ENCODE results near the gene TSPAN33. TPM values are rescaled to one million over a fixed set of nuclear protein-coding genes. Genes with fewer than 3 reads are reported as not detected.
"Not testable (repeated sequence)": the region's sequence is repeated elsewhere in the genome, so short reads cannot be mapped to it uniquely, and the experiment has no call there.

Gene TSPAN33
- total RNA-seq, 1 donor = 38.0 TPM

GRCh38 chr7:129205126-129205818 lies 60.8 kb downstream of the TSPAN33 start:
- H3K4me1 ChIP-seq (ENCODE audit: insufficient read depth, low read length) = no peaks in the 10 kb centered on the region
- H3K27me3 ChIP-seq (ENCODE audit: insufficient read depth, low read length) = no peaks in the 10 kb centered on the region
- H3K9me3 ChIP-seq (ENCODE audit: low read depth, low read length) = no peaks in the 10 kb centered on the region

GRCh38 chr7:129205987-129206785 lies 61.7 kb downstream of the TSPAN33 start:
- H3K4me1 ChIP-seq (ENCODE audit: insufficient read depth, low read length) = no peaks in the 10 kb centered on the region
- H3K9me3 ChIP-seq (ENCODE audit: low read depth, low read length) = no peaks in the 10 kb centered on the region
- no peaks in the 10 kb centered on the region for H3K27me3 ChIP-seq (ENCODE audit: insufficient read depth, low read length)
- no peak overlapping the region for H3K4me3 ChIP-seq (ENCODE audit: low read length)

More at GRCh38 chr7:129205126-129205818, 60.8 kb downstream of the TSPAN33 start:
- no peak overlapping the region for H3K4me3 ChIP-seq (ENCODE audit: low read length)

DNA sequence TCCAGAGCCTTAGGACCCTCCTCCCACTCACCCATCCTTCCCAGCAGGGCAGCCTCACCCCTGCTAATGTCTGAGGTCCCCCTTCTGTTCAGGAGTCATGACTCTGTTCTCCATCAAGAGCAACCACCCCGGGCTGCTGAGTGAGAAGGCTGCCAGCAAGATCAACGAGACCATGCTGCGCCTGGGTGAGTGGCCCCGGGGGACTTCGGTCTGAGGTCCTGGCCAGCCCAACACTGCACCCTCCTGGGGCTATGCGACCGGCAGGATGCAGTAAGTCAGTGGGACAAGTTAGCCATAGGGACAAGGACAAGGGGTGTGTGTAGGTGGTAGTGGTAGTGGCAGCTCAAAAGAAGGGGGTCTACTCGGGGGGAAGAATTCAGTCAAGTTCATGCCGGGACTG lies 64.2 kb downstream of the TSPAN33 start:
- Histone ChIP-seq H3K4me3 (ENCODE audit: low read length) (no peak overlapping the region), H3K4me1 (ENCODE audit: insufficient read depth, low read length) (no peaks in the 10 kb centered on the region), H3K27me3 (ENCODE audit: insufficient read depth, low read length) (no peaks in the 10 kb centered on the region), H3K9me3 (ENCODE audit: low read depth, low read length) (no peaks in the 10 kb centered on the region)

DNA sequence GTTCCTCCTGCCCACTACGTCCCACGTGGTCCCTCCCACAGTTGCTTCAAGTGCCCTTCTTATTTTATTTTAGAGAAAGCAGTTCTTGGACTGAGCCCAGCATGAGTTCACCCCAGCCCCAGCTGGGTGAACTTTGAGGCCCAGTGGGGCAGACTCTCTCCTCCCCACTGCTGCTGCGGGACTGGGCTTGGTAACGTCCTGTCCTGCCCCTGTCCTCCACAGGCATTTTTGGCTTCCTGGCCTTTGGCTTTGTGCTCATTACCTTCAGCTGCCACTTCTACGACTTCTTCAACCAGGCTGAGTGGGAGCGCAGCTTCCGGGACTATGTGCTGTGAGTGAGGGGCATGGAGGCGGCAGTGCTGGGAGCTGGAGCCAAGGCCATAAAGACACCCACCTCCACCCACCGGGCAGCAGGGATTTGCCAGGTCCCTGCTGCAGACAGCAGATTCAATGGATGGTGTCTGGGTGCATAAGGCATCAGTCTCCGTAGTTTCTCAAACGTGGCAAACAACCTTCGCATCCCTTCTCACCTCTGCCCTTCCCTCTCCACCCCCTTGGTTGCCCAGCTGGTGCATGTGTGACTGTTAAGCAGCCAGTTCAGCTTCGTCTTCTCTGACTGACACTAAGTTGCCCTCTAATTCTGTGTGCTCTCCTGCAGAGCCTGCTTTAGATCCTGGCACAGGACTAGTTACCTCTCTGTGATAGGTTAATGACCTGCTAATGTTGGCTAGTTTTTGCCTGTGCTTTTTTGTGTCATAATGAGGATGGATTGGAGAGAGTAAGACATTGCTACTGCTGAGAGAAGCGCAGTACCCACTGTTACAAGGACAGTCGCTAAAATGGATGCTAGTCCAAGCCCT lies 64.8 kb downstream of the TSPAN33 start:
- Histone ChIP-seq H3K4me3 (ENCODE audit: low read length) (no peak overlapping the region), H3K27me3 (ENCODE audit: insufficient read depth, low read length) (no peaks in the 10 kb centered on the region), H3K4me1 (ENCODE audit: insufficient read depth, low read length) (no peaks in the 10 kb centered on the region), H3K9me3 (ENCODE audit: low read depth, low read length) (no peaks in the 10 kb centered on the region)

DNA sequence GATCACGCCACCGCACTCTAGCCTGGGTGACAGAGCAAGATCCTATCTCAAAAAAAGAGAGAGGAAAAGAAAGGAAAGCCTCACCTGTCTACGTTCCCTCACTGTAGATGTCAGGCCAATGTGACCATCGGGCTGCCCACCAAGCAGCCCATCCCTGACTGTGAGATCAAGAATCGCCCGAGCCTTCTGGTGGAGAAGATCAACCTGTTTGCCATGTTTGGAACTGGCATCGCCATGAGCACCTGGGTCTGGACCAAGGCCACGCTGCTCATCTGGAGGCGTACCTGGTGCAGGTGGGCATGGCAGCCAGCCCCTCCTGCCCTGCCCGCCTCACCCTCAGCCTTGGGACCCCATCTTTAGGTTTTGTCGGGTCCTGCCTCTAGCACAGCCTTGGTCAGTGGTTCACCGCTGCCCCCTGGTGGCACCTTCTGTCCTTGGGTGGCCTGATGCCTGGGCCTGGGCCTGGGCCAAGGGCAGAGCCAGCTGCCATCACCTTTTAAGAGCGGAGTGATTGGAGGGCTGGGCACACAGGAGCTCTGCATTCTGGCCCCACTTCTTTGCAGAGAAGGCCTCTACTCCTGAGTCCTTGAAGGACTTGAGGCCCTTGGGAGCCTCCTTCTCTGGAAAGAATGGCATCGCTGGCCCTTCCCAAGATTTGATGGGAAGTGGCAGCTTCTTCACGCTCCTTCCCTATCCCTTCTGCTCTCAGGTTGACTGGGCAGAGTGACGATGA lies 65.9 kb downstream of the TSPAN33 start:
- H3K27me3 ChIP-seq (ENCODE audit: insufficient read depth, low read length) = no peaks in the 10 kb centered on the region
- H3K4me3 ChIP-seq (ENCODE audit: low read length) = no peak overlapping the region
- H3K9me3 ChIP-seq (ENCODE audit: low read depth, low read length) = no peaks in the 10 kb centered on the region
- no peaks in the 10 kb centered on the region for H3K4me1 ChIP-seq (ENCODE audit: insufficient read depth, low read length)

DNA sequence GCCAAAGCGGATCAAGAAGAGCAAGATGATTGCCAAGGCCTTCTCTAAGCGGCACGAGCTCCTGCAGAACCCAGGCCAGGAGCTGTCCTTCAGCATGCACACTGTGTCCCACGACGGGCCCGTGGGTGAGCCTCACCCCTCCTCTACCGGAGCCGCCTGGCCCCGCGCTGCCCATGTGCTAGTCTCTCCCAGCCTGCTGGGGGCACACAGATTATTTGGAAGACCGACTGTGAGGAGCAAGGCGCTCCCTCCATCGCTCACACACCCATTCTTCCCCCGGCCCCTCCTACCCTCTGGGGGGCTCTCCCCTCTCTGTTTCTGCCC lies 66.4 kb downstream of the TSPAN33 start:
- no peaks in the 10 kb centered on the region for H3K27me3 ChIP-seq (ENCODE audit: insufficient read depth, low read length)
- no peaks in the 10 kb centered on the region for H3K4me1 ChIP-seq (ENCODE audit: insufficient read depth, low read length)
- no peaks in the 10 kb centered on the region for H3K9me3 ChIP-seq (ENCODE audit: low read depth, low read length)
- no peak overlapping the region for H3K4me3 ChIP-seq (ENCODE audit: low read length)

- H3K27me3 ChIP-seq (ENCODE audit: insufficient read depth, low read length) = no peaks in the 10 kb centered on the region
- no peaks in the 10 kb centered on the region for H3K9me3 ChIP-seq (ENCODE audit: low read depth, low read length)
- H3K4me1 ChIP-seq (ENCODE audit: insufficient read depth, low read length) = no peaks in the 10 kb centered on the region
- no peak overlapping the region for H3K4me3 ChIP-seq (ENCODE audit: low read length)
Measured at GRCh38 chr7:129212126-129212525, 67.6 kb downstream of the TSPAN33 start.

DNA sequence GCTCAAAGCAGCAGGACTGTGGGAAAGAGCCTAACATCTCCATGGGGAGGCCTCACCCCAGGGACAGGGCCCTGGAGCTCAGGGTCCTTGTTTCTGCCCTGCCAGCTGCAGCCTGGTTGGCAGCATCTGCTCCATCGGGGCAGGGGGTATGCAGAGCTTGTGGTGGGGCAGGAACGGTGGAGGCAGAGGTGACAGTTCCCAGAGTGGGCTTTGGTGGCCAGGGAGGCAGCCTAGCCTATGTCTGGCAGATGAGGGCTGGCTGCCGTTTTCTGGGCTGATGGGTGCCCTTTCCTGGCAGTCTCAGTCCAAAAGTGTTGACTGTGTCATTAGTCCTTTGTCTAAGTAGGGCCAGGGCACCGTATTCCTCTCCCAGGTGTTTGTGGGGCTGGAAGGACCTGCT lies 68.1 kb downstream of the TSPAN33 start:
- Histone ChIP-seq H3K4me3 (ENCODE audit: low read length) (no peak overlapping the region), H3K27me3 (ENCODE audit: insufficient read depth, low read length) (no peaks in the 10 kb centered on the region), H3K9me3 (ENCODE audit: low read depth, low read length) (no peaks in the 10 kb centered on the region), H3K4me1 (ENCODE audit: insufficient read depth, low read length) (no peaks in the 10 kb centered on the region)

DNA sequence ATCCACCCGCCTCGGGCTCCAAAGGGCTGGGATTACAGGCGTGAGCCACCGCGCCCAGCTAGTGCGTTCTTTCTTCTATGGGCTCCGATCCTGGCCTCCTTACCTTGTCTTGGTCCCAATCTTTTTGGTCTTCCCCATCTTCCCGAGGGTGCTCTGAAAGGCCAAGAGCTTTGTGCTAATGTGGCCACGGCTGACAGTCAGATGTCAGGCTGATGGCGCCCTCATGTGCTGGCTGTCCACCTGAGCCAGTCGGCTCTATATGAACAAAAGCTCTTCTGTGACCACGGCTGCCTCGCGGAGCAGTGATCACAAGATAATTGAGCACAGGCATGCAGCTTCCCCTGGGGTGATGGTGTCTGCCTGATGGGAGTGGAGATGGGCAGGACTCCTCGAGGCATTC lies 69.3 kb downstream of the TSPAN33 start:
- Histone ChIP-seq H3K4me3 (ENCODE audit: low read length) (no peak overlapping the region), H3K27me3 (ENCODE audit: insufficient read depth, low read length) (no peaks in the 10 kb centered on the region), H3K9me3 (ENCODE audit: low read depth, low read length) (no peaks in the 10 kb centered on the region), H3K4me1 (ENCODE audit: insufficient read depth, low read length) (no peaks in the 10 kb centered on the region)

DNA sequence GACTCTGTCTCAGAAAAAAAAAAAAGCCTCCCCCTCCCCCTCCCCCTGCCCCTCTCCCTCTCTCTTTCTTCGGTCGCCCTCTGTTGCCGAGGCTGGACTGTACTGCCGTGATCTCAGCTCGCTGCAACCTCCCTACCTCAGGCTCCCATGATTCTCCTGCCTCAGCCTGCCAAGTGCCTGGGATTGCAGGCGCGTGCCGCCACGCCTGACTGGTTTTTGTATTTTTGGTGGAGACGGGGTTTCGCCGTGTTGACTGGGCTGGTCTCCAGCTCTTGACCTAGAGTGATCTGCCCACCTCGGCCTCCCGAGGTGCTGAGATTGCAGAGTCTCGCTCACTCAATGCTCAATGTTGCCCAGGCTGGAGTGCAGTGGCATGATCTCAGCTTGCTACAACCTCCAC lies 71.2 kb downstream of the TSPAN33 start:
- H3K4me1 ChIP-seq (ENCODE audit: insufficient read depth, low read length); H3K4me3 ChIP-seq (ENCODE audit: low read length); H3K9me3 ChIP-seq (ENCODE audit: low read depth, low read length); H3K27me3 ChIP-seq (ENCODE audit: insufficient read depth, low read length): not testable (repeated sequence)

DNA sequence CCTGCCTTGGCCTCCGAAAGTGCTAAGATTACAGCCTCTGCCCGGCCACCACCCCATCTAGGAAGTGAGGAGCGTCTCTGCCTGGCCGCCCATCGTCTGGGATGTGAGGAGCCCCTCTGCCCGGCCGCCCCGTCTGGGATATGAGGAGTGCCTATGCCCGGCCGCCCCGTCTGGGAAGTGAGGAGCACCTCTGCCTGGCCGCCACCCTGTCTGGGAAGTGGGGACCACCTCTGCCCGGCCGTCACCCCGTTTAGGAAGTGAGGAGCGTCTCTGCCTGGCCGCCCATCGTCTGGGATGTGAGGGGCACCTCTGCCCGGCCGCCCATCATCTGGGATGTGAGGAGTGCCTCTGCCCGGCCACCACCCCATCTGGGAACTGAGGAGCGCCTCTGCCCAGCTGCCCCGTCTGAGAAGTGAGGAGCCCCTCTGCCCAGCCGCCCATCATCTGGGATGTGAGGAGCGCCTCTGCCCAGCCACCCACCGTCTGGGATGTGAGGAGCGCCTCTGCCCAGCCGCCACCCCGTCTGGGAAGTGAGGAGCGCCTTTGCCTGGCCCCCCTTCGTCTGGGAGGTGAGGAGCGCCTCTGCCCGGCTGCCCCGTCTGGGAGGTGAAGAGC lies 71.7 kb downstream of the TSPAN33 start:
- not testable (repeated sequence) for H3K9me3 ChIP-seq (ENCODE audit: low read depth, low read length); H3K27me3 ChIP-seq (ENCODE audit: insufficient read depth, low read length); H3K4me3 ChIP-seq (ENCODE audit: low read length); H3K4me1 ChIP-seq (ENCODE audit: insufficient read depth, low read length)

DNA sequence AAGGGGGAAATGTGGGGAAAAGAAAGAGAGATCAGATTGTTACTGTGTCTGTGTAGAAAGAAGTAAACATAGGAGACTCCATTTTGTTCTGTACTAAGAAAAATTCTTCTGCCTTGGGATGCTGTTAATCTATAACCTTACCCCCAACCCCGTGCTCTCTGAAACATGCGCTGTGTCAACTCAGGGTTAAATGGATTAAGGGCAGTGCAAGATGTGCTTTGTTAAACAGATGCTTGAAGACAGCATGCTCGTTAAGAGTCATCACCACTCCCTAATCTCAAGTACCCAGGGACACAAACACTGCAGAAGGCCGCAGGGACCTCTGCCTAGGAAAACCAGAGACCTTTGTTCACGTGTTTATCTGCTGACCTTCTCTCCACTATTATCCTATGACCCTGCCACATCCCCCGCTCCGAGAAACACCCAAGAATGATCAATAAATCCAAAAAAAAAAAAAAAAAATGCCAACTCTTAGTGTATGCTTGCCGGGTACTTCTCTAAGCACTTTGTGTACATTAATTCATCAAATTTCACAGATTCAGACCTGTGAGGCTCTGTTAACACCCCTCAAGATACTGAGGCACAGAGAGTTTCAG lies 72.4 kb downstream of the TSPAN33 start:
- H3K27me3 ChIP-seq (ENCODE audit: insufficient read depth, low read length); H3K4me1 ChIP-seq (ENCODE audit: insufficient read depth, low read length); H3K4me3 ChIP-seq (ENCODE audit: low read length); H3K9me3 ChIP-seq (ENCODE audit: low read depth, low read length): not testable (repeated sequence)

DNA sequence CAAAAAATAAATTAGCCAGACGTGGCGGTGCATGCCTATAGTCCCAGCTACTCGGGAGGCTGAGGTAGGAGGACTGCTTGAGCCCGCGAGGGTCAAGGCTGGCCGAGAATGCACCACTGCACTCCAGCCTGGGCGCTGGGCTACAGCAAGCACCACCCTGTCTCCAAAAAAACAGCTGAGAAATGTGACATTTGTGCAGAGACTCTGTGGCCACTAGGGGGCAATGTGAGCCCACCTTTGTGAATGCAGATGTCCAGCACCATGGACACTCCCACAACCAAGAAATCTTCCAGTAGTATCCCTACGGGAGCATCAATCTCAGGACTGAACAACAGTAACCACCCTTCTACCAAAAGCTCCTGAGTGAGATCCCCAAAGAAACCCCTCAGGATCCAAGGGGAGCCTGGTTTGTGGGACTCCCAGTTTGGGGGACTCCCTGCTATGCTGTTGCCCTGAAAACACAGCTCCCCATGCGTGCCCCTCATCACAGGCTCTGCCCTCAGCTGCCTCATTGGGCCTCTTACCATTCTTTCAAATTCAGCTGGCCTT lies 74.1 kb downstream of the TSPAN33 start:
- H3K9me3 ChIP-seq (ENCODE audit: low read depth, low read length) = no peaks in the 10 kb centered on the region
- no peak overlapping the region for H3K4me3 ChIP-seq (ENCODE audit: low read length)
- H3K27me3 ChIP-seq (ENCODE audit: insufficient read depth, low read length) = no peaks in the 10 kb centered on the region
- peaks cover 11% of the 10 kb centered on the region for H3K4me1 ChIP-seq (ENCODE audit: insufficient read depth, low read length)

DNA sequence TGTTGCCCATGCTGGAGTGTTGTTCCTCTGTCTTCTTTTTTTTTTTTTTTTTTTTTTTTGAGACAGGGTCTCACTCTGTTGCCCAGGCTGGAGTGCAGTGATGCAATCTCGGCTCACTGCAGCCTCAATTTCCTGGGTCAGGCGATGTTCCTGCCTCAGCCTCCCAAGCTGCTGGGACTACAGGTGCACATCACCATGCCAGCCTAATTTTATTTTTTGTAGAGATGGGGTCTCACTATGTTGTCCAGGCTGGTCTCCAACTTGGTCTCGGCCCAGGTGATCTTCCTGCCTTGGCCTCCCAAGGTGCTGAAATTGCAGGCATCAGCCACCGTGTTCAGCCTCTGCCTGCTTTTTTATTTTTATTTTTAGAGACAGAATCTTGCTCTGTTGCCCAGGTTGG lies 74.7 kb downstream of the TSPAN33 start:
- peaks cover 16% of the 10 kb centered on the region for H3K4me1 ChIP-seq (ENCODE audit: insufficient read depth, low read length)
- not testable (repeated sequence) for H3K27me3 ChIP-seq (ENCODE audit: insufficient read depth, low read length); H3K9me3 ChIP-seq (ENCODE audit: low read depth, low read length); H3K4me3 ChIP-seq (ENCODE audit: low read length)

All from mononuclear cell (primary cell).